BLaER1 treated with 17β-estradiol and CSF1 and Interleukin-3, amounts not matched to agents 10 nM and 100 nM (cell line): ENCODE data around the gene KCNC3.

Experiments
- H3K27ac ChIP-seq, 11 experiments: shearing (Covaris generic); formaldehyde crosslinking; 2 replicates each; pipeline ENCODE4 v1.8.1; 2022
- H3K27me3 ChIP-seq, 11 experiments: shearing (Covaris generic); formaldehyde crosslinking; 2 replicates each; pipeline ENCODE4 v1.8.1; 2022
- H3K36me3 ChIP-seq, 11 experiments: shearing (Covaris generic); formaldehyde crosslinking; 2 replicates each; pipeline ENCODE4 v1.8.1; 2022
- H3K4me1 ChIP-seq, 10 experiments: shearing (Covaris generic); formaldehyde crosslinking; 2 replicates each; pipeline ENCODE4 v1.8.1; 2022
- H3K4me2 ChIP-seq, 11 experiments: shearing (Covaris generic); formaldehyde crosslinking; 2 replicates each; pipeline ENCODE4 v1.8.1; 2022
- H3K4me3 ChIP-seq, 10 experiments: shearing (Covaris generic); formaldehyde crosslinking; 2 replicates each; pipeline ENCODE4 v1.8.1; 2022
- H3K9ac ChIP-seq, 11 experiments: shearing (Covaris generic); formaldehyde crosslinking; 2 replicates each; pipeline ENCODE4 v1.8.1; 2022
- H3K9me3 ChIP-seq, 11 experiments: shearing (Covaris generic); formaldehyde crosslinking; replicated peaks in 1 of 11; 2 replicates each; pipeline ENCODE4 v1.8.1; 2022
- H4K20me1 ChIP-seq, 11 experiments: shearing (Covaris generic); formaldehyde crosslinking; 2 replicates each; pipeline ENCODE4 v1.8.1; 2022
- Cebpa-rat ChIP-seq, 11 experiments: shearing (Covaris generic); IDR thresholded peaks; 2 replicates each; pipeline ENCODE4 v1.8.1; 2022

The KCNC3 gene

GRCh38 chr19:50288954-50289353, 40.2 kb downstream of the KCNC3 start:
- Histone ChIP-seq H3K4me3 (no peak overlapping the region), H4K20me1 (no peaks in the 10 kb centered on the region), H3K9me3 (peaks cover 38 to 53% (median 48%) of the 10 kb centered on the region in 11 experiments), H3K4me2 (no peak overlapping the region), H3K4me1 (peaks cover 0 to 14% (median 12%) of the 10 kb centered on the region in 10 experiments; a peak in 17 of 20 replicates), H3K36me3 (peaks cover 0 to 5% (median 0%) of the 10 kb centered on the region in 11 experiments; a peak in 2 of 22 replicates), H3K27ac (no peak overlapping the region), H3K27me3 (0 out of 22 replicates have a peak, but pooled peaks cover 0 to 4% (median 0%) of the 10 kb centered on the region in 11 experiments), H3K9ac (no peak overlapping the region)
- TF ChIP-seq Cebpa-rat (IDR thresholded peaks at IDR 0.05), result no peak

GRCh38 chr19:50287331-50287730, 41.8 kb downstream of the KCNC3 start:
- H3K27me3 ChIP-seq, result 0 out of 22 replicates have a peak, but pooled peaks cover 0 to 4% (median 0%) of the 10 kb centered on the region in 11 experiments
- H3K36me3 ChIP-seq, result peaks cover 0 to 5% (median 0%) of the 10 kb centered on the region in 11 experiments; a peak in 2 of 22 replicates
- no peak for TF ChIP-seq Cebpa-rat (IDR thresholded peaks at IDR 0.05)
- H3K9me3 ChIP-seq, result peaks cover 38 to 53% (median 48%) of the 10 kb centered on the region in 11 experiments
- H3K4me2 ChIP-seq, result no peak overlapping the region
- H4K20me1 ChIP-seq, result no peaks in the 10 kb centered on the region
- no peak overlapping the region for H3K9ac ChIP-seq
- peaks cover 0 to 11% (median 2%) of the 10 kb centered on the region in 10 experiments; a peak in 10 of 20 replicates for H3K4me1 ChIP-seq
- H3K27ac ChIP-seq, result no peak overlapping the region
- no peak overlapping the region for H3K4me3 ChIP-seq

- Histone ChIP-seq H3K27ac (no peak overlapping the region), H3K27me3 (0 out of 22 replicates have a peak, but pooled peaks cover 0 to 4% (median 0%) of the 10 kb centered on the region in 11 experiments), H3K9ac (no peak overlapping the region), H3K4me3 (no peak overlapping the region; a peak in 1 of 20 replicates), H3K4me2 (no peak overlapping the region), H3K4me1 (peaks cover 0 to 17% (median 3%) of the 10 kb centered on the region in 10 experiments; a peak in 9 of 20 replicates), H3K36me3 (peaks cover 0 to 5% (median 0%) of the 10 kb centered on the region in 11 experiments; a peak in 2 of 22 replicates), H3K9me3 (peaks cover 38 to 53% (median 48%) of the 10 kb centered on the region in 11 experiments), H4K20me1 (no peaks in the 10 kb centered on the region)
- TF ChIP-seq Cebpa-rat (IDR thresholded peaks at IDR 0.05), result no peak
Measured at GRCh38 chr19:50286443-50286842, 42.7 kb downstream of the KCNC3 start.

- TF ChIP-seq Cebpa-rat (IDR thresholded peaks at IDR 0.05), result no peak
- Histone ChIP-seq H3K4me2 (no peak overlapping the region), H3K9me3 (peaks cover 38 to 53% (median 48%) of the 10 kb centered on the region in 11 experiments), H4K20me1 (no peaks in the 10 kb centered on the region), H3K36me3 (peaks cover 0 to 5% (median 0%) of the 10 kb centered on the region in 11 experiments; a peak in 2 of 22 replicates), H3K27me3 (0 out of 22 replicates have a peak, but pooled peaks cover 0 to 2% (median 0%) of the 10 kb centered on the region in 11 experiments), H3K4me1 (peaks cover 0 to 17% (median 3%) of the 10 kb centered on the region in 10 experiments; a peak in 9 of 20 replicates), H3K9ac (no peak overlapping the region), H3K27ac (no peak overlapping the region), H3K4me3 (no peak overlapping the region; a peak in 1 of 20 replicates)
Measured at GRCh38 chr19:50285833-50286232, 43.3 kb downstream of the KCNC3 start.

- Histone ChIP-seq H3K4me1 (peaks cover 0 to 17% (median 3%) of the 10 kb centered on the region in 10 experiments; a peak in 10 of 20 replicates), H3K27me3 (no peaks in the 10 kb centered on the region), H3K9ac (no peak overlapping the region), H3K4me3 (no peak overlapping the region), H4K20me1 (no peaks in the 10 kb centered on the region), H3K4me2 (no peak overlapping the region), H3K27ac (no peak overlapping the region), H3K9me3 (peaks cover 18 to 23% (median 19%) of the 10 kb centered on the region in 11 experiments), H3K36me3 (peaks cover 0 to 4% (median 0%) of the 10 kb centered on the region in 11 experiments; a peak in 2 of 22 replicates)
- TF ChIP-seq Cebpa-rat (IDR thresholded peaks at IDR 0.05), result no peak
Measured at GRCh38 chr19:50281491-50281890, 47.7 kb downstream of the KCNC3 start.

GRCh38 chr19:50280983-50281382, 48.2 kb downstream of the KCNC3 start:
- no peak for TF ChIP-seq Cebpa-rat (IDR thresholded peaks at IDR 0.05)
- H3K4me2 ChIP-seq, result no peak overlapping the region
- peaks cover 12 to 18% (median 14%) of the 10 kb centered on the region in 11 experiments for H3K9me3 ChIP-seq
- H3K4me3 ChIP-seq, result no peak overlapping the region
- H3K36me3 ChIP-seq, result no peaks in the 10 kb centered on the region
- H3K9ac ChIP-seq, result no peak overlapping the region
- H3K4me1 ChIP-seq, result peaks cover 0 to 23% (median 8%) of the 10 kb centered on the region in 10 experiments; a peak in 15 of 20 replicates
- no peaks in the 10 kb centered on the region for H3K27me3 ChIP-seq
- H3K27ac ChIP-seq, result no peak overlapping the region
- H4K20me1 ChIP-seq, result 0 out of 22 replicates have a peak, but pooled peaks cover 0 to under 1% (median 0%) of the 10 kb centered on the region in 11 experiments

- H3K9me3 ChIP-seq, result peaks cover 3 to 9% (median 5%) of the 10 kb centered on the region in 11 experiments; a peak in 21 of 22 replicates
- 0 out of 22 replicates have a peak, but pooled peaks cover 0 to 7% (median 0%) of the 10 kb centered on the region in 11 experiments for H4K20me1 ChIP-seq
- H3K4me1 ChIP-seq, result peaks cover 0 to 32% (median 17%) of the 10 kb centered on the region in 10 experiments; a peak in 16 of 20 replicates
- no peak overlapping the region for H3K9ac ChIP-seq
- H3K27ac ChIP-seq, result no peak overlapping the region
- H3K27me3 ChIP-seq, result no peaks in the 10 kb centered on the region
- no peak overlapping the region for H3K4me2 ChIP-seq
- H3K4me3 ChIP-seq, result no peak overlapping the region
- H3K36me3 ChIP-seq, result no peaks in the 10 kb centered on the region
- TF ChIP-seq Cebpa-rat (IDR thresholded peaks at IDR 0.05), result no peak
Measured at GRCh38 chr19:50280074-50280473, 49.1 kb downstream of the KCNC3 start.

GRCh38 chr19:50277966-50278580, 51.1 kb downstream of the KCNC3 start:
- Histone ChIP-seq H3K27me3 (no peaks in the 10 kb centered on the region), H3K36me3 (no peaks in the 10 kb centered on the region), H3K4me2 (no peak overlapping the region), H3K27ac (no peak overlapping the region), H4K20me1 (0 out of 22 replicates have a peak, but pooled peaks cover 0 to 7% (median 0%) of the 10 kb centered on the region in 11 experiments), H3K9ac (no peak overlapping the region), H3K4me1 (peaks cover 0 to 37% (median 23%) of the 10 kb centered on the region in 10 experiments; a peak in 16 of 20 replicates), H3K4me3 (no peak overlapping the region), H3K9me3 (no peaks in the 10 kb centered on the region)
- no peak for TF ChIP-seq Cebpa-rat (IDR thresholded peaks at IDR 0.05)
